GM10266 (cell line): ENCODE data around the gene TRPV5.

Experiments
- DNase-seq: peaks from one replicate; pipeline ENCODE4 v3.0.0; 2012; ENCODE audit errors: extremely low spot score
- TF ChIP-seq, protein P1 (sequence below): IDR thresholded peaks from 2 replicates; pipeline ENCODE4 v1.5.1; 2012; ENCODE audit warnings: mild to moderate bottlenecking, low read depth; ENCODE audit not compliant: control insufficient read depth, insufficient read depth; ENCODE audit errors: missing control alignments

Gene TRPV5

DNA sequence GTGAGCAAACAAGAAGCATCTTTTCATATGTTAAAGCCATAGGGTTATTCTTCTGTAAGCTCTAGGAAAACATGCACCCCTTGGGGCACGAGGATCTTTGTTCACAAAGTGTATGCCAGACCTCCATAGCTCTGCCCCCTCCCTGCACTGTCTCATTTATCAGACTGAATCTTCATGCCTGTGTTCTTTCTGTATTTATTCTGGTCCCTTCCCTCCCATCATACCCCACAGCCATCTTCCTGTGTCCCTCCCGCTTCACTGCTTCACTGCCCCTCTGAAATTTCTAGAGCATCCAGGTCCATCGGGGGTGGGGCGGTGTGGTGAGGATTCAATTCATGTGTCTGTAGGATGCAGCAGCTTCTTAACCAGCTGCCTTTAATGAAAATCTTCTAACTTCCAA, 71.2 kb downstream of the TRPV5 start:
- TF ChIP-seq, protein P1, sequence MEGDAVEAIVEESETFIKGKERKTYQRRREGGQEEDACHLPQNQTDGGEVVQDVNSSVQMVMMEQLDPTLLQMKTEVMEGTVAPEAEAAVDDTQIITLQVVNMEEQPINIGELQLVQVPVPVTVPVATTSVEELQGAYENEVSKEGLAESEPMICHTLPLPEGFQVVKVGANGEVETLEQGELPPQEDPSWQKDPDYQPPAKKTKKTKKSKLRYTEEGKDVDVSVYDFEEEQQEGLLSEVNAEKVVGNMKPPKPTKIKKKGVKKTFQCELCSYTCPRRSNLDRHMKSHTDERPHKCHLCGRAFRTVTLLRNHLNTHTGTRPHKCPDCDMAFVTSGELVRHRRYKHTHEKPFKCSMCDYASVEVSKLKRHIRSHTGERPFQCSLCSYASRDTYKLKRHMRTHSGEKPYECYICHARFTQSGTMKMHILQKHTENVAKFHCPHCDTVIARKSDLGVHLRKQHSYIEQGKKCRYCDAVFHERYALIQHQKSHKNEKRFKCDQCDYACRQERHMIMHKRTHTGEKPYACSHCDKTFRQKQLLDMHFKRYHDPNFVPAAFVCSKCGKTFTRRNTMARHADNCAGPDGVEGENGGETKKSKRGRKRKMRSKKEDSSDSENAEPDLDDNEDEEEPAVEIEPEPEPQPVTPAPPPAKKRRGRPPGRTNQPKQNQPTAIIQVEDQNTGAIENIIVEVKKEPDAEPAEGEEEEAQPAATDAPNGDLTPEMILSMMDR: no peak

DNA sequence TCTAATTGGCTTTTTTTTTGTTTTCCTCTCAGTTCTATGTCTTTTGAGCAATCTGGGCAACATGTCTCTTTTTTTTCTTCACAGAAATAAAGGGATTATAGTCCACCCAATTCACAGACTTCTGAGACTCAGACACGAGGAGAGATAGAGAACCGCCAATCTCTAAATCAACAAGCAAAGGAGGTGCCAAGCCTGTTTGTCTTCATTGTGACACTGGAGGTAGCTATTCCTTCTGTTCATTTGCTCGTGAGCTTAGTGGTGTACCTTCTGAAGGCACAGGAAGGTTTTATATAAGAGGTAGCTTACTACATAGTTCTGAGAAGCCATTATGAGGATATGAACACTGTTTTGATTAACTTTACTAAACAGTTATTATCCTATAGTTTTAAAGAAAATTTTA, 72.6 kb downstream of the TRPV5 start:
- TF ChIP-seq, protein P1: no peak
- no peak for DNase-seq

More for the DNA sequence above, 71.2 kb downstream of the TRPV5 start:
- no peak for DNase-seq

DNA sequence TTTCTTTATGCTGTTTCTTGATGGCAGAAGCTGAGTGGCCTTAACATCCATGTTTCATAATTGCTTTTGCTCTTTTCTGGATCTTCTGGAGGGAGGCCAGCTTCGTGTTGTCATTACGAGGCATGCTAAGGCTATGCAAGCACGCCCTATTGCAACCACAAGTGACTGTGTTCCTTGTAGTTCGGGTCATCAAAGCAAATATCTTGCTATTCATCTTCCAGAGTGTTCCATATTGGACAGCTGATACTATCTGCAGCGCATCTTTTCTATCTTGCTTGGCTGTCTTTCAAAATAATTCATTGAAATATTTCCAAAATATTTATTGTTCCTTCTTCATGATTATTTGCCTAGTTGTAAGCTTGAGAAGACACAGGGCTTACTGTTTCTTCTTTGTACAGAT, 73.7 kb downstream of the TRPV5 start:
- DNase-seq: no peak
- TF ChIP-seq, protein P1: no peak

- no peak for DNase-seq
- TF ChIP-seq, protein P1: no peak
These were observed 74.1 kb downstream of the TRPV5 start for GRCh38 chr7:142859411-142859810.
